WTC11 (cell line): ENCODE measurements around the gene COA1. TPM values are rescaled to one million over a fixed set of nuclear protein-coding genes. Genes with fewer than 3 reads are reported as not detected.
A peak's percentile ranks its signal among the peaks of the same experiment; 100 is the strongest.

Source experiments
- ATAC-seq: fragments of 200-7000 bp; cut with Tn5 transposase; 2 replicates; pipeline ENCODE4 v1.10.0; 2021; ENCODE audit warnings: mild to moderate bottlenecking, moderate library complexity
- CTCF ChIA-PET: fragments of 300-600 bp; sonication (Branson Sonifier 250); formaldehyde crosslinking; loops from one replicate; lab custom pipeline; 2021; ENCODE audit warnings: antibody characterized with exemption; lab: Charles Lee
- POLR2A ChIA-PET: fragments of 350-600 bp; sonication (Branson Sonifier 250); formaldehyde crosslinking; loops from one replicate; lab custom pipeline; 2021; ENCODE audit warnings: antibody characterized with exemption; lab: Charles Lee
- DNase-seq: peaks from one replicate; pipeline ENCODE4 v3.0.0; 2021; ENCODE audit warnings: low spot score
- H3K27ac Mint-ChIP-seq: 2 replicates; pipeline ENCODE4 v1.8.0; 2021; ENCODE audit warnings: mixed read lengths
- H3K27me3 Mint-ChIP-seq: 2 replicates; pipeline ENCODE4 v1.8.0; 2021; ENCODE audit warnings: low read depth, mild to moderate bottlenecking, moderate library complexity, mixed read lengths
- H3K36me3 Mint-ChIP-seq: 2 replicates; pipeline ENCODE4 v1.8.0; 2021; ENCODE audit warnings: mixed read lengths
- H3K4me1 Mint-ChIP-seq: 2 replicates; pipeline ENCODE4 v1.8.0; 2022; ENCODE audit warnings: mixed read lengths
- H3K4me3 Mint-ChIP-seq: 2 replicates; pipeline ENCODE4 v1.8.0; 2021; ENCODE audit warnings: mild to moderate bottlenecking, moderate library complexity, mixed read lengths
- H3K9me3 Mint-ChIP-seq: 2 replicates; pipeline ENCODE4 v1.8.0; 2021; ENCODE audit warnings: mixed read lengths
- AR ChIP-seq: fragments of 250-450 bp; sonication (Bioruptor Pico); IDR thresholded peaks from 2 replicates; pipeline ENCODE4 v1.9.0; 2021; ENCODE audit warnings: mild to moderate bottlenecking
- ATF3 ChIP-seq: sonication (generic); formaldehyde crosslinking; conservative IDR thresholded peaks from 2 replicates; pipeline ENCODE4 v1.8.1; 2022; ENCODE audit warnings: mild to moderate bottlenecking, missing genetic modification reagents
- CDX4 ChIP-seq: fragments of 250-450 bp; sonication (Bioruptor Pico); IDR thresholded peaks from 2 replicates; pipeline ENCODE4 v1.9.0; 2021; ENCODE audit warnings: moderate library complexity, mild to moderate bottlenecking, inconsistent platforms, borderline replicate concordance
- ELF4 ChIP-seq: sonication (generic); formaldehyde crosslinking; IDR thresholded peaks from 2 replicates; pipeline ENCODE4 v1.8.1; 2022; ENCODE audit warnings: low read depth, mild to moderate bottlenecking, moderate library complexity, missing genetic modification reagents
- ESRRA ChIP-seq: sonication (generic); formaldehyde crosslinking; IDR thresholded peaks from 2 replicates; pipeline ENCODE4 v1.8.1; 2022; ENCODE audit warnings: mild to moderate bottlenecking, missing genetic modification reagents, borderline replicate concordance
- GABPB1 ChIP-seq: sonication (generic); formaldehyde crosslinking; IDR thresholded peaks from 2 replicates; pipeline ENCODE4 v1.8.1; 2023; ENCODE audit warnings: mild to moderate bottlenecking, missing genetic modification reagents
- GTF2I ChIP-seq: fragments of 250-450 bp; sonication (Bioruptor Pico); conservative IDR thresholded peaks from 2 replicates; pipeline ENCODE4 v1.4.0; 2021; ENCODE audit warnings: mild to moderate bottlenecking
- JUN ChIP-seq: sonication (generic); formaldehyde crosslinking; IDR thresholded peaks from 2 replicates; pipeline ENCODE4 v1.8.0; 2023; ENCODE audit warnings: mild to moderate bottlenecking, missing genetic modification reagents
- MAX ChIP-seq: sonication (generic); formaldehyde crosslinking; IDR thresholded peaks from 2 replicates; pipeline ENCODE4 v1.8.0; 2022; ENCODE audit warnings: mild to moderate bottlenecking, missing genetic modification reagents
- MXD4 ChIP-seq: fragments of 250-450 bp; sonication (Bioruptor Pico); IDR thresholded peaks from 2 replicates; pipeline ENCODE4 v1.8.0; 2021; ENCODE audit warnings: mild to moderate bottlenecking, moderate library complexity, borderline replicate concordance
- NR2C2 ChIP-seq: sonication (generic); formaldehyde crosslinking; IDR thresholded peaks from 2 replicates; pipeline ENCODE4 v1.8.0; 2022; ENCODE audit warnings: mild to moderate bottlenecking, missing genetic modification reagents
- STAT6 ChIP-seq: sonication (generic); formaldehyde crosslinking; conservative IDR thresholded peaks from 2 replicates; pipeline ENCODE4 v1.8.1; 2023; ENCODE audit warnings: mild to moderate bottlenecking, low read depth, missing genetic modification reagents, moderate library complexity
- TEAD1 ChIP-seq: sonication (generic); formaldehyde crosslinking; IDR thresholded peaks from 2 replicates; pipeline ENCODE4 v1.8.0; 2022; ENCODE audit warnings: mild to moderate bottlenecking, missing genetic modification reagents
- USF1 ChIP-seq: sonication (generic); formaldehyde crosslinking; IDR thresholded peaks from 2 replicates; pipeline ENCODE4 v1.8.0; 2022; ENCODE audit warnings: mild to moderate bottlenecking, missing genetic modification reagents
- ZMAT4 ChIP-seq: fragments of 250-450 bp; sonication (Bioruptor Pico); IDR thresholded peaks from 2 replicates; pipeline ENCODE4 v1.9.0; 2021; ENCODE audit warnings: mild to moderate bottlenecking
- ZNF219 ChIP-seq: sonication (generic); formaldehyde crosslinking; IDR thresholded peaks from 2 replicates; pipeline ENCODE4 v1.8.0; 2023; ENCODE audit warnings: missing genetic modification reagents, mild to moderate bottlenecking, borderline replicate concordance
- total RNA-seq: library from RNA; stranded (reverse); gene quantifications from 3 replicates; pipeline ENCODE4 v1.2.3, GENCODE V29; 2021

COA1 gene
- total RNA-seq, 1 experiment from 2014 or later: 132 TPM

- Mint-ChIP-seq H3K9me3 (no peaks in the 10 kb centered on the region), H3K4me3 (no peak overlapping the region), H3K27ac (no peak overlapping the region), H3K4me1 (peaks cover 34% of the 10 kb centered on the region)
- no peak for DNase-seq
- ChIA-PET POLR2A (no interaction called here), CTCF (interaction anchor here (4.5 kb wide), 1 partner anchor 182 kb away, joined by 19 read pairs; the partner anchor contains the start of gene STK17A)
- ATAC-seq: no peak
- TF ChIP-seq GABPB1 (CRISPR knock-in tag) (peak; percentile 49; the same call in 1 of the 2 replicates), TEAD1 (CRISPR knock-in tag) (no peak)
- TF ChIP-seq, all 79 proteins: peak for 1
- Mint-ChIP-seq H3K36me3 (no peaks in the 10 kb centered on the region), H3K27me3 (peaks cover 5% of the 10 kb centered on the region)
These were observed 35.6 kb upstream of the COA1 start for GRCh38 chr7:43764807-43765491.

- Mint-ChIP-seq H3K4me3 (no peak overlapping the region), H3K4me1 (peaks cover 38% of the 10 kb centered on the region)
- POLR2A ChIA-PET: interaction anchor here (0.5 kb wide), 1 partner anchor 35 kb away, joined by 6 read pairs; the partner anchor contains the start of gene COA1
These were observed 34.9 kb upstream of the COA1 start for GRCh38 chr7:43764039-43764761.

More at GRCh38 chr7:43764039-43764761, 34.9 kb upstream of the COA1 start:
- TF ChIP-seq AR (CRISPR knock-in tag) (no peak), MXD4 (CRISPR knock-in tag) (no peak), ZNF219 (CRISPR knock-in tag) (no peak), ATF3 (CRISPR knock-in tag) (no peak), JUN (CRISPR knock-in tag) (no peak), USF1 (CRISPR knock-in tag) (no peak), MAX (no peak), STAT6 (no peak), GTF2I (CRISPR knock-in tag) (no peak), NR2C2 (CRISPR knock-in tag) (no peak), GABPB1 (CRISPR knock-in tag) (no peak), ZMAT4 (no peak), CDX4 (CRISPR knock-in tag) (no peak), ESRRA (no peak), ELF4 (CRISPR knock-in tag) (no peak)
- CTCF ChIA-PET: interaction anchor here (4.5 kb wide), 1 partner anchor 182 kb away, joined by 19 read pairs; the partner anchor contains the start of gene STK17A
- Mint-ChIP-seq H3K9me3 (no peaks in the 10 kb centered on the region), H3K27ac (peak overlapping the region; percentile 12), H3K36me3 (no peaks in the 10 kb centered on the region), H3K27me3 (peaks cover 12% of the 10 kb centered on the region)
- DNase-seq (no peak), ATAC-seq (no peak)
